GM19239 (cell line): ENCODE measurements around the gene PDPR.
"Not testable (repeated sequence)": the region's sequence is repeated elsewhere in the genome, so short reads cannot be mapped to it uniquely, and the experiment has no call there.

Experiments
- DNase-seq: peaks from one replicate; pipeline ENCODE4 v3.0.0; 2011; ENCODE audit warnings: low spot score; ENCODE audit not compliant: insufficient read length
- FAIRE-seq: peaks from 2 replicates; lab custom pipeline; 2011; peaks lifted over from hg19 to GRCh38; lab: Jason Lieb, UNC

Gene PDPR

DNA sequence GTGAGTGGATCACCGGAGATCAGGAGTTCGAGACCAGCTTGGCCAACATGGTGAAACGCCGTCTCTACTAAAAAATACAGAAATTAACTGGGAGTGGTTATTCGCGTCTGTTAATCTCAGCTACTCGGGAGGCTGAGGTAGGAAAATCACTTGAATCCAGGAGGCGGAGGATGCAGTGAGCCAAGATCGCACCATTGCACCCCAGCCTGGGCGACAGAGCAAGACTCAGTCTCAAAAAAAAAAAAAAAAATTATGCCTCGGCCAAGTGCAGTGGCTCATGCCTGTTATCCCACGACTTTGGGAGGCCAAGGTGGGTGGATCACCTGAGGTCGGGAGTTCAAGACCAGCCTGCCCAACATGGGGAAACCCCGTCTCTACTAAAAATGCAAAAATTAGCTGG, 9.7 kb downstream of the PDPR start:
- DNase-seq, FAIRE-seq: not testable (repeated sequence)

GRCh38 chr16:70126226-70126625, 12.1 kb downstream of the PDPR start:
- FAIRE-seq, DNase-seq: not testable (repeated sequence)

DNA sequence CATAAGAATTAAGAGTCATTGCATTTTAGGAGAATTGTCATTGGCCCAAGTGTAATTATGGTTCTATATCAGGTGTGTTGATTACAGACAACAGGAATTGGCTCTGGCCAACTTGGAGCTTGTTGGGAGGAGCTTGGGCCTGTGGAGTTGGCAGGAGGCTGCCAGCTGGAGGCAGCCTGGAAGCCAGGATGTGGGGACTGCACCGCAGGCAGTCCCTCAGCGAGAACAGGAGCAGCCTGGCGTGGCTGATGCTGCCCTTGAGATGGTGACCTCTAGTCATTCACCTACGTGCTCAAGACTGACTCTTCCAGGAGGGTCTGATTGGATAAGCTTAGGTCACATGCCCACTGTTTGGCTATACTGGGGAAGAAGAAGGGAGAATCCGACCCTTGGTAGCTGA, 13.6 kb downstream of the PDPR start:
- FAIRE-seq, DNase-seq: not testable (repeated sequence)

GRCh38 chr16:70128844-70129243, 14.7 kb downstream of the PDPR start:
- not testable (repeated sequence) for FAIRE-seq, DNase-seq

- not testable (repeated sequence) for DNase-seq, FAIRE-seq
Observed at GRCh38 chr16:70135796-70136195, 21.7 kb downstream of the PDPR start.

GRCh38 chr16:70136595-70136994, 22.5 kb downstream of the PDPR start:
- DNase-seq, FAIRE-seq: not testable (repeated sequence)

- DNase-seq, result not testable (repeated sequence)
Observed at GRCh38 chr16:70142739-70143138, 28.6 kb downstream of the PDPR start.

DNA sequence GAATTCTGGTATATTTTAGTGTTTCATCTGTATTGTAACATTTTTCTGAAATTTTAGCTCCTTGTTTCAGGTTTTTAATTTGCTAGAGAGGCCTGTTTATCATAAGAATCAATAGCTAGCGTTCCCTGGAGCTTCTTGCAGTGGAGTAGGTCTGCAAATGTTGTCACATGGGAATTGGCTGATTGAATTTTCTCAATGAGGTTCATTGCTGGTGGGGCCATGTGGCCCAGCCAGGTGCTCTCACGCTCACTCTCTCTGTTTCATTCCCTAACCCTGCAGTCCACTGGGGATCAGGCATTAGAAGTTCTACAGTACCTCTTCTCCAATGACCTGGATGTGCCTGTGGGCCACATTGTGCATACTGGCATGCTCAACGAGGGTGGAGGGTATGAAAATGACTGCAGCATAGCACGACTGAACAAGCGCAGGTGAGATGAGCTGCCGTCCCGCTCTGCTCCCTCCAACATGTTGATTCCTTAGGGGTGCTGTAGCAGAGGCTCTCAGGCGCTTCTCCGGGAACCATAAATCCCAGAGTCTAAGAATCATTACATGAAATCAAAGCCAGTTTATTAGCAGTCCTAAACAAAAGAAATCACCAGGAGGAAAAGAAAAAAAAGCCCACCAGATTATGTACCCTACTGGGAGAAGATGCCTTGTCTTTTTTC, 29.2 kb downstream of the PDPR start:
- DNase-seq, FAIRE-seq: not testable (repeated sequence)

More at GRCh38 chr16:70142739-70143138, 28.6 kb downstream of the PDPR start:
- FAIRE-seq, result not testable (repeated sequence)

- not testable (repeated sequence) for DNase-seq, FAIRE-seq
Observed at GRCh38 chr16:70147853-70148252, 33.7 kb downstream of the PDPR start.

DNA sequence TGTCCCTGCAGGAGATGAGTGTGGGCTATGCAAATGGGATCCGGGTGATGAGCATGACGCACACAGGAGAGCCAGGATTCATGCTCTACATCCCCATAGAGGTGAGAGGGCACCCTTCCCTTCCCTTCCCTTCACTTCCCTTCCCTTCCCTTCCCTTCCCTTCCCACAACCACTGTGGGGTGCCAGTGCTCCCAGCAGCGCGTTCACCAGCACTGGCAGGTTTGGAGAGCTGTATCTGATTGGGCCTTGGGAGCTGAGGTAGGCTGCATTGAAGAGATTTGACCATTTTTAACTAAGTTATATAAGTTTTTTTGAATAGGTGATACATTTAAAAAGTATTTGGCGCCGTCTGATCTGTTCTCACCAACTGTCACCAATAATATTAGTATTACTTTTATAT, 34.3 kb downstream of the PDPR start:
- DNase-seq, FAIRE-seq: not testable (repeated sequence)

DNA sequence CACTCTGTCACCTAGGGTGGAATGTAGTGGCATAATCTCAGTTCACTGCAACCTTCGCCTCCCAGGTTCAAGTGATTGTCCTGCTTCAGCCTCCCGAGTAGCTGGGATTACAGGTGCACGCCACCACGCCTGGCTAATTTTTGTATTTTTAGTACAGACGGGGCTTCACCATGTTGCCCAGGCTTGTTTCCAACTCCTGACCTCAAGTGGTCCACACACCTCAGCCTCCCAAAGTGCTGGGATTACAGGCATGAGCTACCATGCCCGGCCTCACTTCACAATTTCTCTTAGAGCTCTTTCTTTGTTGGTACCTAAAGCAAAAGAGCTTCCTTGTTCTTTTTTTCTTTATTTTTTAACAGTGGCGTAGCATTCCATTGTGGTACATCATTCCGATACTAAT, 35.2 kb downstream of the PDPR start:
- DNase-seq, FAIRE-seq: not testable (repeated sequence)

DNA sequence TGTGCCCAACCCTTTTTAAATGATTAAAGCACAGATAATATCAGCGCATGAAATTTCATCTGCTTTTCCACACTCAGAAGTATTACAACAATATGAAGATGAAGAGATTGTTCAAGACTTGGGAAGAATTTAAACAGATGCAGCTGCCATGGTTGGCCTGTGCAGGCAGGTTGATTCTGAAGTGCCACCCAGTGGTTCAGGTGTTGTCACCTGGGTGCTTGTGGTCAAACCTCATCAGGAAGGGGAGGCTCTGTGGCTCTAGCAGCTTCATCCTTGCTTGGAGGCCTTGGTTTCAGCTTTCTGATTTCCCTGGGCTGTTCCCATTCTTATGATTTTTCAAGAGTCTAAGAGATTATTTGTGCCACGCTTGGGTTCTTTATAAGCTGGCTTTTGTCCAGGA, 37.3 kb downstream of the PDPR start:
- DNase-seq (no peak), FAIRE-seq (no peak)

- FAIRE-seq, result no peak
- no peak for DNase-seq
Observed at GRCh38 chr16:70151941-70152509, 37.9 kb downstream of the PDPR start.

DNA sequence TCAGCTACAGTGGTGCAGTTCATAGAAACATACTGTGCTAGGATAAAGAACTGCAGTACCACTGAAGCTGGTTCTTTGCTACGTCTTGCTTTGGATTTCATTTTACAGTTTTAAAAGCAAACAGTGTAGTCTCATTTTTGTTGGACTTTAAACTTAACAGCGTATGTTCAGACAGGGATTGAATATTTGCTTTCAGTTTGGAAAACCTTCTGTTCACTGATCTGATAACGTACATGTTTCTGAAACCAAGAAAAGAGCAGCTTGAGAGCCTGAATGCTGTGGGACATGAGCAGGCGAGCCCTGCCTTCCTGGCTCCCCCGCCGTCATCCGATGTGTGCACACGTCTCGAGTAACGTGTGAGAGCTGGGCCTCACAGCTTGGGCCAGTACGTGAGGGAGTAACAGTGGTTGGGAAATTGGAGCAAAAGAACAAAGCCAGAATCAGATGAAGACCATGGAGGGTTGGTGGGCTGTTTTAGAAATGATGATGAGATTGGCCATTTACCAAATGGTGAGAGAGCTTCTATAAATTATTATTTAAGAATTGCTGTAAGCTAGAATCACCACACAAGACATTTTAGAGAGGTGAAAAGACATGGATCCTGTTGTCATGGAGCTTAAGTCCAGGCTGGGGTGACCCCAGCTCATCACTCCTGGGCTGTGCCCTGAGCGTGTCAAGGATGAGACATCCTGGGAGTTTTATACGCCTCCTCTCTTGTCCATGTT, 38.6 kb downstream of the PDPR start:
- DNase-seq, result no peak
- no peak for FAIRE-seq

GRCh38 chr16:70154736-70155135, 40.6 kb downstream of the PDPR start:
- not testable (repeated sequence) for FAIRE-seq, DNase-seq

DNA sequence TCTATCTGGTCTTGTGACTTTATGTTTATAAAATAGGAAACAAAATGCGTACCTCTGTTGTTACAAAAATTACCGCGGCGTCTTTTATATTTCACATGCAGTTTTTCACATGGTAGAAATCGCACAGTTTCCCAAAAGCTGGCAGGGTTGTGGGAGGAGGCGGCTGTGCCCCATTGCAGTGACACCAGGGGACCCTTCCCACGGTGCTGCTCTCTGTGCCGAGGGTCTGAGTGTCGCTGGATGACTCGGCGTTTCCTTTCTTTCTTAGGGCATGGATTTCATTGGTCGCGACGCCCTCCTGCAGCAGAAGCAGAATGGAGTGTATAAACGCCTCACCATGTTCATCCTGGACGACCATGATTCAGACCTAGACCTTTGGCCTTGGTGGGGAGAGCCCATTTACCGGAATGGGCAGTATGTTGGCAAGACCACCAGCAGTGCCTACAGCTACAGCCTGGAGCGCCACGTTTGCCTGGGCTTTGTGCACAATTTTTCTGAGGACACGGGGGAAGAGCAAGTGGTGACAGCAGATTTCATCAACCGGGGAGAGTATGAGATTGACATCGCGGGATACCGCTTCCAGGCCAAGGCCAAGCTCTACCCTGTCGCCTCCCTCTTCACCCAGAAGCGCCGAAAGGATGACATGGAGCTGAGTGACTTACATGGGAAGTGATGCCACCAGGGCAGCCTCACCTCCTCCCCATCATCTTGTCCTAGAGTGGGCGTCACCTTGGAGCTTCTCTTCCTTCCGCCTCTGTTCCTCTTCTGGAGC, 42.3 kb downstream of the PDPR start:
- DNase-seq, result no peak
- FAIRE-seq, result no peak

GRCh38 chr16:70157105-70157476, 43.0 kb downstream of the PDPR start:
- DNase-seq, result no peak
- FAIRE-seq, result no peak

DNA sequence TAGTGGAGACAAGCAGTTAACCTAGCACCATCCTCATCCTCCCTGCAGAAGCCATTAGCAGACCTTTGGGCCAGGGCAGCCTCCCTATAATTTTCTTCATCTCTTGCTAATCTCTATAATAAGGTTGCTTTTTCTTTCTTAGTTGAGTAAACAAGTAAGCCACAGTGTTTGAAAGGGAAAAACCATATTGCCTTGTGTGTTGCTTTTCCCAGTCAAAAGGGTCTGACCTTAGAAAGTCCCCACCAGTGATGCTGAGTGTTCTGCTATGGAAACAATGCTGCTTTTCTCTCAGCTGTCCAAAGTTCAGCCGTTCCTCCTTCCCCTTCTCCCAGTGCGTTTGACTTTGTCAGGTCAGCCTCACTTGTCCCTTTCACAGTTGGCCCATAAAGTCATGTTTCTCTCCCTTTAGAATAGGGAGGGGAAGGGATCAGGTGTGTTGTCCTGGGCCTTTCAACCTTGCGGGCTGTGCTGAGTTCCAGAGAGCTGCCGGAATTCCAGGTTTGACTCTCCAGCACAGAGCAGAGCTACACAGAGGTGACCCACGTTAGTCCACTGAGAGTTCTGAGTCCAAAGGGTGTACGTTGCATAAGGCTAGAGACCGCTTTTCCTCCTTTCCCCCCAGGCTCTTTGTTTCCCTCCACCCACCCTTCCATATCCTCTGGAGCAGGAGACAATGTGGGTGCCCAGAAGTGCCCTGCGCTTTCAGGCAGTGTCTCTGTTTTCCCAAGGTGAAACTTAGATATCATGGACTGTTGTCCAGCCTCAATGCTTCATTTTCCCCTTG, 43.5 kb downstream of the PDPR start:
- FAIRE-seq (no peak), DNase-seq (no peak)

DNA sequence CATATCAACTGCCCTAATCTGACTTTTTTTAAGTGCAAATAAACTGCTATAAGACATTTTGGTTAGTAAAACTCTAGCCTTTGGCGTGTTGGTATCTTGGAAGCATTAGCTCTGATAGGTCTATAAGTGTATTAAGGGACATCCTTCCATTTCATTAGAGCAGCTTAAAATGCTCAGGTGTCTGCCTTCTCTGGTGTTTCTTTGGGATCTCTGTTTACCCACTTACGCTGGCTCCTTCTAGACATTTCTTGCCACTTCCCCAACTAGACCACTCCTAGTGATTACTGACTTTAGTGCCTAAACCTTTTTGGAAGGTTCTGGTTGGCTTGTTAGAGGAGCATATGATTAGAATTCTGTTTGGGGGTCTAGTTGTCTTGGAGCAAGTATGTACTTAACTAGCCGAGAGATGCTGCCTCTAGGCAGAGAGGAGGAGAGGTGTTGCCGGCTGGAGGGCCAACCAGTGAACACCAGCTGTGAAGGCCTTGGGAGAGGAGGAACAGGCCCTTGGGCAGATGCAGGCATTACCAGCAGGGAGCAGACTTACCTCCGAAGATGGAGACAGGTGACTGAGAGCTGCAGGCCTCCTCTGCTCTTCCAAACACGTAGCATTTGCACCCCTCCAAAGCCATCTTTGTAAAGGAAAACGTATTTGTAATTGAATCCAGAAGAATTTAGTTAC, 44.3 kb downstream of the PDPR start:
- DNase-seq (no peak), FAIRE-seq (no peak)
